HUES6 (cell line): ENCODE measurements around the gene PITHD1.
"Not testable (repeated sequence)": the region's sequence is repeated elsewhere in the genome, so short reads cannot be mapped to it uniquely, and the experiment has no call there.

Source experiments
- H3K27ac ChIP-seq: 2 replicates; pipeline ENCODE4 v1.7.0; 2013; ENCODE audit warnings: low read depth, mild to moderate bottlenecking, low read length, inconsistent platforms
- H3K27me3 ChIP-seq: 2 replicates; pipeline ENCODE4 v1.6.1; 2013; ENCODE audit warnings: low read length; ENCODE audit not compliant: control insufficient read depth, insufficient read depth
- H3K36me3 ChIP-seq: 2 replicates; pipeline ENCODE4 v1.6.1; 2013; ENCODE audit warnings: low read length; ENCODE audit not compliant: control insufficient read depth, insufficient read depth
- H3K4me1 ChIP-seq: 2 replicates; pipeline ENCODE4 v1.6.1; 2013; ENCODE audit warnings: low read length; ENCODE audit not compliant: control insufficient read depth, insufficient read depth
- H3K4me3 ChIP-seq: 2 replicates; pipeline ENCODE4 v1.5.1; 2013; ENCODE audit warnings: low read depth, low read length
- H3K9ac ChIP-seq: one replicate; pipeline ENCODE4 v1.6.1; 2013; ENCODE audit warnings: mild to moderate bottlenecking, low read length
- H3K9me3 ChIP-seq: 2 replicates; pipeline ENCODE4 v1.6.1; 2013; ENCODE audit warnings: low read depth, low read length; ENCODE audit not compliant: control insufficient read depth, insufficient read depth

Gene PITHD1

DNA sequence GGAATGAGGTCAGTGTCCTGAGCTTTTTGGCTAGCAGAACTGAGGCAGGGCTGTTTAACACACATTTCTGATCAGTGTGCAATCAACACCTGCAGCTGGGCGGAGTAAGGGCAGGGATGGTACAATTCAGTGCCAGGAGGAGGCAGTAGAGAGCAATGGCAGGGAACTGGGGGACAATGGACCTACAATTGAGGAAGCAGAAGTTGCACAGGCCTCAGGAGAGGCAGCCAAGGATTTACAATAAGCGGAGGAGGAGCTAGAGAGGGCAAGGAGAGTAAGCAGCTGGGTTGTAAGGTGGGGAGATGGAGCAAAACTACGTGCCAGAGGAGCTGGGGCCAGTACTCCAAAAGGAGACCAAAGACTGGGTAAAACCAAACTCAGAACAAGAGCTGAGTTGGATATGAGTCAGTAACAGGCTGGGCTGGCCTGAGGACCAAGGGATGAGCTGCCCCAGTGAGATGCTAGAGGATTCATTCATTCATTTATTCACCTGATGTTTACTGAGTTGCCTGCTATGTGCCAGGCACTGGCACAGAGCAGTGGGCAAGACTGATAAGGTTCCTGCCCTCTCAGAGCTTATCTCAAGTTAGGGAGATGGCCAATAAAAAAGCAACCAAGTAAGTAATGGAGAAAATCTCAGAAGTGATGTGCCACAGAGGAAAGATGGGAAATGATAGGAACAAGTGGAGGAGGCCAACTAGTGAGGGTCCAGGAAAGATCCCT is 32.8 kb downstream of the PITHD1 start:
- Histone ChIP-seq H3K4me1 (0 out of 2 replicates have a peak, but pooled peaks cover 4% of the 10 kb centered on the region), H3K9me3 (no peaks in the 10 kb centered on the region), H3K27ac (no peak overlapping the region), H3K36me3 (peaks cover 18% of the 10 kb centered on the region), H3K27me3 (no peaks in the 10 kb centered on the region), H3K9ac (no peak overlapping the region), H3K4me3 (no peak overlapping the region)

DNA sequence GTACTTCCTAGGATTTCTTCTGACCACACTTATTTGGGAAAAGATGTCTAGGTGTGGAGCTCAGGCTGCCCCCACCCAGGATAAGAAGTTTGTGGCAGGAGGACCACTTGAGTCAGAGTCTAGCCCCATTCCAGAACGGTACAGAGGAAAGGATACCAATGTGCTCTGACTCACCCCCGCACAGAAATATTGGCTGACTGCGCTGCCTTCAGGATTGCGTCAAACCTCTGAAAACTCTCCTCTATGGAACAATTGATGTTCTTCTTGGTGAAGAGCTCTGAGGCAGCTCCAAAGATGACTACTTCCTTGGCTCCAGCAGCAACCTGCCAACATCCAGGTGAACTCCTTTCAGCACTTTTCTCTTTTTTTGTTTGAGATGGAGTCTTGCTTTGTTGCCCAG is 35.8 kb downstream of the PITHD1 start:
- peaks cover 33% of the 10 kb centered on the region for H3K36me3 ChIP-seq
- 0 out of 2 replicates have a peak, but pooled peaks cover 4% of the 10 kb centered on the region for H3K4me1 ChIP-seq
- H3K9me3 ChIP-seq, result no peaks in the 10 kb centered on the region
- H3K4me3 ChIP-seq, result no peak overlapping the region
- H3K27me3 ChIP-seq, result no peaks in the 10 kb centered on the region
- H3K9ac ChIP-seq, result no peak overlapping the region
- no peak overlapping the region for H3K27ac ChIP-seq

DNA sequence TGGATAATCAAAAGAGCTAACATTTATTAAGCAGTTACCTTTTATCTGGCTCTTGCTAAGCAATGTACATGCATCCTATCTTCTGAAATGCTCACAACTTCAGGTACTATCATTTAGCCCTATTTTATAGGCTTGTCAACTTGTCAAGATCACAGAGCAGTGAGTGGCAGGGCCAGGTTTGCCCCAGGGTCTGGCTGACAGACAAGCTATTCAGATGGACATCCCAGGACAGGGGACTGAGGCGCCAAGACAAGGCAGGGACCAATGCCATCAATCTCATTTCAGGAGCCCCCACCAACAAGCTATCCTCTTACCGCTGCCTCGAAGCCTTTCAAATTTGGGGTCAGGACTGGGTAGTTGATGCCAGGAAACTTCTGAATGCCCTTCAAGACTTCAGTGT is 38.1 kb downstream of the PITHD1 start:
- no peak overlapping the region for H3K4me3 ChIP-seq
- peaks cover 33% of the 10 kb centered on the region for H3K36me3 ChIP-seq
- no peaks in the 10 kb centered on the region for H3K4me1 ChIP-seq
- no peaks in the 10 kb centered on the region for H3K9me3 ChIP-seq
- no peak overlapping the region for H3K9ac ChIP-seq
- H3K27ac ChIP-seq, result no peak overlapping the region
- no peaks in the 10 kb centered on the region for H3K27me3 ChIP-seq

DNA sequence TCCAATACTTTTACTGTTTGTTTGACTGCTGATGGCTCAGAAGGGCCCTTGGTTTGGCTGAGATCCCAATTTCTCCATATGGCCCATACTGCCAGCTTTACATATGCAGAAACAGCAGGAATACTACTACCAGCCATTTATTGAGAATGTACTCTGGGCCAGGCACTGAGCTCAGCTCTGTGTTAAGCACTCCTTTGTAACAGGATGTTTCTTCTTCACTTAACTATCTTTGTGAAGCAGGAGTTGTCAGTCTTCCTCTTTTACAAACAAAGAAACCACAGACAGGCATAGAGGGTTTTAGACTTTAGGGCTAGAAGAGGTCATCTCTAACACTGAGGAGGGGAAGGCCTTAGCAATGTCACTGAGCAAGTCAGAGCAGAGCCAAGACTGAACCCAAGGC is 38.7 kb downstream of the PITHD1 start:
- H3K27ac ChIP-seq, result no peak overlapping the region
- no peaks in the 10 kb centered on the region for H3K4me1 ChIP-seq
- no peaks in the 10 kb centered on the region for H3K27me3 ChIP-seq
- H3K9me3 ChIP-seq, result no peaks in the 10 kb centered on the region
- H3K36me3 ChIP-seq, result peaks cover 33% of the 10 kb centered on the region
- H3K9ac ChIP-seq, result no peak overlapping the region
- no peak overlapping the region for H3K4me3 ChIP-seq

DNA sequence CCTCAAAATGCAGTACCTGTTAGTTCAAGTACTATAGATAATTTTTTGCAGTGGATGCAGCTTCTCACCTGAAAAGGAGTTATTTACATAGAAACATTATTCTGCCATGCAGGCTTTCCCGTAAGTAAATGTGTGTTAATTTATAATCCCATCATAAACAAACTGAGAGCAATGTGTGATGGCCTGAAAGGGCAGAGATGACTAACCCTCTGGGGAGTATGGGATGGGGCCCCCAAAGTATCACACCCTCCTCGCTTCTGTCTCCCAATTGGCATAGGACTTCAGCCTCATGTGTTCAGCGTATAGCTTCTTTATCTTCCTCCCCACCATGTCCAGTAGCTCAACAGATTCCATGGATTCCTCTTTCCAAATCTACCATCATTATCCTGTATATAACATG is 39.4 kb downstream of the PITHD1 start:
- no peaks in the 10 kb centered on the region for H3K4me1 ChIP-seq
- H3K9me3 ChIP-seq, result no peaks in the 10 kb centered on the region
- peaks cover 30% of the 10 kb centered on the region for H3K36me3 ChIP-seq
- H3K4me3 ChIP-seq, result no peak overlapping the region
- H3K27ac ChIP-seq, result no peak overlapping the region
- no peaks in the 10 kb centered on the region for H3K27me3 ChIP-seq
- no peak overlapping the region for H3K9ac ChIP-seq

DNA sequence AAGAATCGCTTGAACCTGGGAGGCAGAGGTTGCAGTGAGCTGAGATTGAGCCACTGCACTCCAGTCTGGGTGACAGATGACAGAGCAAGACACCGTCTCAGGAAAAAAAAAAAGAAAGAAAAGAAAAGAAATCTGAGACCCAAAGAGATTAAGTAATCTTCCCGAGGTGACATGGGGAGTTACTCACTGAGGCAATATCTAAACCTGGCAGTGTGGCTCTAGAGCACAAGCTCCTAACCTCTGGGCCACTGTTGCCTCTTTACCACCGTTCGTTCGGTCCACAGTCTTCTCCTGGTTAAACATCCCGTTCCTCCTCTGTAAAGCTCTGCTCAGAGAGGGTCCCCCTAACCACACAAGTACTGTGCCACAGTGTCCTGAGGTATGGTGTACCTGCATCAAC is 45.5 kb downstream of the PITHD1 start:
- Histone ChIP-seq H3K9me3 (no peaks in the 10 kb centered on the region), H3K9ac (no peak overlapping the region), H3K36me3 (no peaks in the 10 kb centered on the region), H3K27me3 (no peaks in the 10 kb centered on the region), H3K4me3 (no peak overlapping the region), H3K4me1 (0 out of 2 replicates have a peak, but pooled peaks cover 3% of the 10 kb centered on the region), H3K27ac (no peak overlapping the region)

DNA sequence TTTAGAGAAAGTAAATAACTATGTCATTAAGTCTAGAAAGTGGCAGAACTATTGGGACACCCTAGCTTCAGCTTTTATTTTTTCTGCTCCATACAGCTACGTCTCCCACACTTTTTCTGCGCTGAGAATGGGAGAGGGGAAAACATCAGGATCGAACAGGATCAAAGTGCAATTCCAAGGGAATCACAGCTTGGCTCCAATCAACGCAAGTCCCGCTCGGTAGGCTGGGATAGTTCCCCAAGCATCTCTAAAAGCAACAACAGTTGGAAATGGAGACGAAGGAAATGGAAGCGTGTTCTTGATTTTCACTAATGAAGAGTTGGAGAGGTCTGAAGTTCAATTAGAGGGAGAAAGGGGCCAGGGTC is 46.5 kb downstream of the PITHD1 start:
- no peaks in the 10 kb centered on the region for H3K27me3 ChIP-seq
- no peaks in the 10 kb centered on the region for H3K36me3 ChIP-seq
- H3K4me1 ChIP-seq, result 0 out of 2 replicates have a peak, but pooled peaks cover 3% of the 10 kb centered on the region
- peak overlapping the region; percentile 69; the same call in 1 of the 2 replicates for H3K27ac ChIP-seq
- H3K9ac ChIP-seq, result peak overlapping the region; percentile 97
- peak overlapping the region; percentile 91 for H3K4me3 ChIP-seq
- no peaks in the 10 kb centered on the region for H3K9me3 ChIP-seq

DNA sequence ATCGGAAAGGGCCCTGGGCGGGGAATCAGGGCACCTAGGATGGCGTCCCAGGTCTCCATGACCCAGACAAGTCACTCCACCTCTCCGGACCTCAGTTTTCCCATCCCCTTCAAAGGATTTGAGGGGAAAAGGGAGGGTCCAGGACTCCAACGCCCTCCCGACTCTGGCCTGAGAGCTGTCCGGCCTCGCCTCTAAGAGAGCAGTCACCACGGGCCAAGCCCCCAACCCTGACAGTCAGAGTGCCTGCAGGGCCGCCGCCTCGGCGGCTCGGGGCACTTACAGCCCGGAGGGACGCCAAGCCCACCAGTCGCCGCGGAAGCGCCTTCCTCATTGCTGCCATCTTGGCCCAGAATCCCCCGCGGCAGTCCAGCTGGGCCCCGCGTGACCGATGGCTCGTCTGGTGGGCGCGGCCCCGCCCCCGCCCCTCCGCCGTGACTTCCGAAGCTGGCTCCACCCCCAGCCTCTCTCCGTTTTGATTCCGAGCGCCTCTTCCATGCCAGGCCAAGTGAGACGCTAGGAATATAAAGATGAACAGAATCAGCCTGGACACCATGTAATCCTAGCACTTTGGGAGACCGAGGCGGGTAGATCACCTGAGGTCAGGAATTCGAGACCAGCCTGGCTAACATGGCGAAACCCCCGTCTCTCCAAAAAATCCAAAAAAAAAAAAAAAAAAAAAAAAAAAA is 47.0 kb downstream of the PITHD1 start, which contains the start of gene HMGCL:
Gene HMGCL (minus strand): TSS at position 354 of the 686 bp plus-strand sequence. CDS start 14 bp downstream, at position 340.
- Histone ChIP-seq H3K27ac (peak within 1 kb of the TSS; percentile 69; the same call in 1 of the 2 replicates), H3K9me3 (no peaks in the 10 kb centered on the region), H3K4me1 (0 out of 2 replicates have a peak, but pooled peaks cover 3% of the 10 kb centered on the region), H3K36me3 (no peaks in the 10 kb centered on the region), H3K27me3 (no peaks in the 10 kb centered on the region), H3K4me3 (peak within 1 kb of the TSS; percentile 91), H3K9ac (peak within 1 kb of the TSS; percentile 97)

DNA sequence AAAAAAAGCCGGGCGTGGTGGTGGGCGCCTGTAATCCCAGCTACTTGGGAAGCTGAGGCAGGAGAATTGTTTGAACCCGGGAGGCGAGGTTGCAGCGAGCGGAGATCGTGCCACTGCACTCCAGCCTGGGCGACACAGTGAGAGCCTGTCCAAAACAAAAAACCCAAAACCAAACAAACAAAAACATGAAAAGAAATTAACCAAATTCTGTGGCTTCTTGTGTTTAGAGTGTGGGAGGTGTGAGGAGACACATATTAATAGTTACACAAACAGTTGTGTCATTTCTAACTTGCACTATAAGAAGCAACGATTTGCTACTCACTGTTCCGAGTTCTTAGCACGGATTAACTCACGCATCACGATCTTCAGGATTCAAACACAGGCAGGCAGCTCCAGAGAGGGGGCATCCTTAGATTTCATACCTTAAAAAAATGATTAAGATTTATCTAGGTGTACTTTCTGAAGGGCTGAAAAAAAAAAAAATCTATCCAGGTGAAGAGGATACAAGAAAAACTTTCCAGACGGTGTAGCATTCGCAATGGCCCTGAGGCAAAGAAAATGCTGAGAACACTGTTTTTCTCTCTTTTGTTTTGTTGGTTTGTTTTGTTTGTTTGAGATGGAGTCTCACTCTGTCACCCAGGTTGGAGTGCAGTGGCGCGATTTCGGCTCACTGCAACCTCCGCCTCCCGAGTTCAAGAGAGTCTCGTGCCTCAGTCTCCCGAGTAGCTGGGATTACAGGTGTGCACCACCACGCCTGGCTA is 47.7 kb downstream of the PITHD1 start:
- Histone ChIP-seq H3K4me3 (peak overlapping the region; percentile 91), H3K27me3 (no peaks in the 10 kb centered on the region), H3K9me3 (no peaks in the 10 kb centered on the region), H3K27ac (no peak overlapping the region), H3K9ac (no peak overlapping the region), H3K36me3 (no peaks in the 10 kb centered on the region), H3K4me1 (0 out of 2 replicates have a peak, but pooled peaks cover 3% of the 10 kb centered on the region)

DNA sequence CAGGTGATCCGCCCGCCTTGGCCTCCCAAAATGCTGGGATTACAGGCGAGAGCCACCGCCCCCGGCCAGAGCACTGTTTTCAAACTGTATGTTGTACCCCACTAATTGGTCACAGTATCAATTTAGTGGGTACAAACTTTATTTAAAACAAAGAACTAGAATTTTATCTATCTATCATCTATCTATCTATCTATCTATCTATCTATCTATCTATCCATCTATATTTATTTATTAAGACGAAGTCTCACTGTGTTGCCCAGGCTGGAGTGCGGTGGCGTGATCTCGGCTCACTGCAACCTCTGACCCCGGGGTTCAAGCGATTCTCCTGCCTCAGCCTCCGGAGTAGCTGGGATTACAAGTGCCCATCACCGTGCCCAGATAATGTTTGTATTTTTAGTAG is 48.4 kb downstream of the PITHD1 start:
- not testable (repeated sequence) for H3K36me3 ChIP-seq, H3K27me3 ChIP-seq, H3K4me1 ChIP-seq, H3K27ac ChIP-seq, H3K9ac ChIP-seq, H3K9me3 ChIP-seq, H3K4me3 ChIP-seq

DNA sequence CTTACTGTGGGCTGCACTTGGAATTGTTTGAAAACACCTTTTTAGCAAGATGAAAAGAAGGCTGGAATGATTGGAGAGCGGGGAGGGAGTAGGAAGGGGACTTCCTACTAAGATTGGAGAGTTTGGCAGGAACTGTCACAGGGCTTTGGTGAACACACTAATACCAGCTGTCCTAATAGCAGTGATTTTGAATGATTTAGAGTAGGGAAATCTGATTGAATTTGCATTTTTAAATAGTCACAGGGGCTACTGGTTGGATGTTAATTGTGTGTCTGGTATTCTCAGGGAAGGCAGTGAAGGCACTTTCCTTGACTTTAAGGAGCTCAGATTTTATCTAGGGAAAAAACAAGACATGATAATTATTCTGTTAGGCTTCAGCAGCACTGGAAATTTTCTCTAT is 49.5 kb downstream of the PITHD1 start:
- H3K4me3 ChIP-seq, result no peak overlapping the region

More for the DNA sequence above, 49.5 kb downstream of the PITHD1 start:
- H3K9ac ChIP-seq, result no peak overlapping the region
- H3K9me3 ChIP-seq, result no peaks in the 10 kb centered on the region
- no peaks in the 10 kb centered on the region for H3K36me3 ChIP-seq
- H3K4me1 ChIP-seq, result 0 out of 2 replicates have a peak, but pooled peaks cover 3% of the 10 kb centered on the region
- H3K27me3 ChIP-seq, result no peaks in the 10 kb centered on the region
- no peak overlapping the region for H3K27ac ChIP-seq
